ENCODE data around the gene SEPSECS. TPM values are rescaled to one million over a fixed set of nuclear protein-coding genes. Genes with fewer than 3 reads are reported as not detected.

SEPSECS gene
- total and polyA plus RNA-seq, 2 experiments from 2014 or later = 1.2 to 4.7 TPM

- no peak for TF ChIP-seq CTCF (conservative IDR thresholded peaks at IDR 0.05; ENCODE audit: low read depth in 2 of 2)
Measured at GRCh38 chr4:25078523-25078922, 81.7 kb downstream of the SEPSECS start (continued).

GRCh38 chr4:25076625-25077398 is 83.4 kb downstream of the SEPSECS start:
- Histone ChIP-seq H3K4me2 (no peak overlapping the region), H3K36me3 (ENCODE audit: insufficient read depth) (no peaks in the 10 kb centered on the region), H3K4me1 (ENCODE audit: insufficient read depth) (no peaks in the 10 kb centered on the region), H3K9me2 (ENCODE audit: insufficient read depth) (no peaks in the 10 kb centered on the region), H3K27ac (ENCODE audit: low read depth) (no peak overlapping the region), H2AFZ (no peak overlapping the region), H3K27me3 (ENCODE audit: insufficient read depth) (no peaks in the 10 kb centered on the region), H3K79me2 (replicated peaks; ENCODE audit: insufficient read depth) (no peaks in the 10 kb centered on the region), H3F3A (replicated peaks; ENCODE audit: low read depth) (no peaks in the 10 kb centered on the region), H4K20me1 (replicated peaks; ENCODE audit: insufficient read depth) (no peaks in the 10 kb centered on the region), H3K4me3 (no peak overlapping the region)
- Mint-ChIP-seq H3K36me3 (ENCODE audit: low read depth) (no peaks in the 10 kb centered on the region), H3K27me3 (ENCODE audit: insufficient read depth, low read depth, poor library complexity) (peaks cover 7% of the 10 kb centered on the region), H3K4me3 (no peak overlapping the region), H3K27ac (no peak overlapping the region), H3K4me1 (no peaks in the 10 kb centered on the region), H3K9me3 (peaks cover 7% of the 10 kb centered on the region; the same call in 1 of the 3 replicates)
- no peak for ATAC-seq
- no peak for DNase-seq (ENCODE audit: low spot score)
- TF ChIP-seq STAT1 (IDR thresholded peaks at IDR 0.05; ENCODE audit: unreplicated experiment) (no peak), NANOG (IDR thresholded peaks at IDR 0.05; ENCODE audit: borderline replicate concordance) (no peak), REST (IDR thresholded peaks at IDR 0.05; ENCODE audit: unreplicated experiment) (no peak), ZNF331 (CRISPR knock-in tag; IDR thresholded peaks at IDR 0.05; ENCODE audit: low read depth) (no peak), CTCF (conservative IDR thresholded peaks at IDR 0.05; ENCODE audit: low read depth in 2 of 2) (no peak), JUNB (IDR thresholded peaks at IDR 0.05; ENCODE audit: unreplicated experiment) (no peak), CREB1 (CRISPR knock-in tag; IDR thresholded peaks at IDR 0.05; ENCODE audit: low read depth) (no peak), EZH2phosphoT487 (IDR thresholded peaks at IDR 0.05; ENCODE audit: unreplicated experiment) (no peak), POLR2AphosphoS5 (IDR thresholded peaks at IDR 0.05; ENCODE audit: low read depth) (no peak), EZH2 (IDR thresholded peaks at IDR 0.05; ENCODE audit: low read depth, unreplicated experiment) (no peak), ZNF114 (CRISPR knock-in tag; IDR thresholded peaks at IDR 0.05) (no peak)
